Measurements from ENCODE around the gene CAMK2A. TPM values are rescaled to one million over a fixed set of nuclear protein-coding genes. Genes with fewer than 3 reads are reported as not detected.

Gene CAMK2A
- total RNA-seq, 1 experiment from 2014 or later: 0.33 TPM

- H4K91ac ChIP-seq (ENCODE audit: insufficient read length, low read depth, low read length): no peak overlapping the region
- H2BK120ac ChIP-seq (ENCODE audit: low read depth, low read length, poor library complexity, severe bottlenecking): no peak overlapping the region
- H3K4me1 ChIP-seq (ENCODE audit: insufficient read depth, low read length): no peaks in the 10 kb centered on the region
- H3K23ac ChIP-seq (ENCODE audit: insufficient read length, low read depth, low read length): no peak overlapping the region
- no peaks in the 10 kb centered on the region for H3K23me2 ChIP-seq (ENCODE audit: insufficient read length, low read depth, low read length, poor library complexity, severe bottlenecking)
- no peaks in the 10 kb centered on the region for H3K9me3 ChIP-seq (ENCODE audit: control insufficient read depth, low read depth, low read length)
- Mint-ChIP-seq H3K36me3 (ENCODE audit: insufficient read depth in 1 of 3, low read depth in 3 of 3) (no peaks in the 10 kb centered on the region), H3K27me3 (ENCODE audit: low read depth) (no peaks in the 10 kb centered on the region; the same call in 1 of the 2 replicates), H3K9me3 (no peaks in the 10 kb centered on the region; a peak in 1 of 5 replicates), H3K27ac (no peak overlapping the region), H3K4me1 (peaks cover 0 to 7% of the 10 kb centered on the region in 2 experiments; a peak in 2 of 4 replicates), H3K4me3 (no peak overlapping the region)
- no peak overlapping the region for H2BK5ac ChIP-seq (ENCODE audit: insufficient read length, low read length)
- H3K9ac ChIP-seq (ENCODE audit: extremely low read depth, insufficient read length, low read length): no peak overlapping the region
- H3K4me2 ChIP-seq (ENCODE audit: insufficient read depth, insufficient read length, low read length): no peak overlapping the region
- no peak overlapping the region for H2BK12ac ChIP-seq (ENCODE audit: insufficient read length, low read depth, low read length)
- H2AFZ ChIP-seq (ENCODE audit: low read length): no peak overlapping the region
- no peaks in the 10 kb centered on the region for H4K20me1 ChIP-seq (ENCODE audit: control insufficient read depth, insufficient read depth, insufficient read length)
- H3K18ac ChIP-seq (ENCODE audit: insufficient read length, low read depth, low read length): no peak overlapping the region
- no peak overlapping the region for H3K4ac ChIP-seq (ENCODE audit: low read depth, low read length)
- no peak for TF ChIP-seq CTCF (conservative IDR thresholded peaks at IDR 0.05)
- H3K79me1 ChIP-seq (ENCODE audit: insufficient read depth, low read depth, low read length, poor library complexity, severe bottlenecking): no peaks in the 10 kb centered on the region
- H2BK15ac ChIP-seq (ENCODE audit: low read depth, low read length): no peak overlapping the region
- no peak overlapping the region for H4K8ac ChIP-seq (replicated peaks; ENCODE audit: insufficient read length, low read depth, low read length)
- no peak overlapping the region for H3K56ac ChIP-seq (ENCODE audit: insufficient read length, low read depth, low read length)
- DNase-seq: no peak
- no peaks in the 10 kb centered on the region for H3K79me2 ChIP-seq (ENCODE audit: insufficient read depth, low read length)
- no peaks in the 10 kb centered on the region for H3K27me3 ChIP-seq (ENCODE audit: insufficient read depth, low read length)
- H3T11ph ChIP-seq (ENCODE audit: low read length): no peak overlapping the region
- no peak overlapping the region for H2AK5ac ChIP-seq (ENCODE audit: insufficient read length, low read length)
- no peak overlapping the region for H3K27ac ChIP-seq (ENCODE audit: insufficient read length, low read depth, low read length)
- H3K14ac ChIP-seq (ENCODE audit: insufficient read depth, low read length): no peak overlapping the region
- H2BK20ac ChIP-seq (ENCODE audit: low read depth, low read length, poor library complexity, severe bottlenecking): no peak overlapping the region
- no CpG with 5 or more reads among the region's 5 CpGs for WGBS (ENCODE audit: extremely low coverage, insufficient read length, low lambda C conversion rate)
- no peak overlapping the region for H4K5ac ChIP-seq (ENCODE audit: insufficient read length, low read depth, low read length)
Measured at GRCh38 chr5:150339165-150339564, 49.6 kb upstream of the CAMK2A start.

Data from H9 (cell line).